Choroid plexus epithelial cell (primary cell): ENCODE results near the gene ART1.

ENCODE experiments used
- DNase-seq: peaks from one replicate; pipeline ENCODE4 v3.0.0-alpha.2; 2010; ENCODE audit warnings: low read depth
- H3K4me3 ChIP-seq: 2 replicates; pipeline ENCODE4 v1.5.1; 2011; ENCODE audit warnings: low read depth, mild to moderate bottlenecking, control low read depth, low read length, moderate library complexity
- CTCF ChIP-seq: conservative IDR thresholded peaks from 2 replicates; pipeline ENCODE4 v1.5.1; 2011; ENCODE audit warnings: low read depth, mild to moderate bottlenecking, control low read depth, inconsistent platforms, low read length, moderate library complexity

ART1 gene

GRCh38 chr11:3659595-3660515 lies 14.9 kb downstream of the ART1 start:
- no peak for DNase-seq
- no peak for TF ChIP-seq CTCF
- no peak overlapping the region for H3K4me3 ChIP-seq

GRCh38 chr11:3660960-3661359 lies 16.0 kb downstream of the ART1 start:
- no peak for TF ChIP-seq CTCF

GRCh38 chr11:3662856-3663255 lies 17.9 kb downstream of the ART1 start:
- TF ChIP-seq CTCF = no peak
- no peak for DNase-seq
- no peak overlapping the region for H3K4me3 ChIP-seq

More at GRCh38 chr11:3660960-3661359, 16.0 kb downstream of the ART1 start:
- no peak for DNase-seq
- H3K4me3 ChIP-seq = no peak overlapping the region

GRCh38 chr11:3664032-3664630 lies 19.2 kb downstream of the ART1 start:
- no peak for TF ChIP-seq CTCF
- H3K4me3 ChIP-seq = no peak overlapping the region
- DNase-seq = no peak

GRCh38 chr11:3665336-3666022 lies 20.6 kb downstream of the ART1 start:
- DNase-seq = no peak
- H3K4me3 ChIP-seq = no peak overlapping the region
- no peak for TF ChIP-seq CTCF

- no peak overlapping the region for H3K4me3 ChIP-seq
- TF ChIP-seq CTCF = no peak
- DNase-seq = no peak
Measured at GRCh38 chr11:3666023-3666530, 21.1 kb downstream of the ART1 start.
